Measurements from ENCODE around the gene PERM1.

- TF ChIP-seq EZH2 (IDR thresholded peaks at IDR 0.05; ENCODE audit: borderline replicate concordance, insufficient read depth, low read depth, low read length, poor library complexity, severe bottlenecking), result no peak
- no peak for TF ChIP-seq CTCF (IDR thresholded peaks at IDR 0.05)
These were observed 29.3 kb downstream of the PERM1 start for GRCh38 chr1:952603-953002.
